SH-SY5Y (cell line): Measurements from ENCODE around the gene LOC128125822.

ENCODE experiments used
- GATA2 ChIP-seq: IDR thresholded peaks from 2 replicates; pipeline ENCODE4 v1.6.1; 2011; ENCODE audit warnings: mild to moderate bottlenecking, low read depth, low read length
- GATA3 ChIP-seq: IDR thresholded peaks from 2 replicates; pipeline ENCODE4 v1.6.1; 2011; ENCODE audit warnings: low read depth, mild to moderate bottlenecking, low read length, moderate library complexity

Gene LOC128125822

GRCh38 chr6:63573076-63573898 lies 1.0 kb downstream of the LOC128125822 start:
- no peak for TF ChIP-seq GATA2
- TF ChIP-seq GATA3: no peak

DNA sequence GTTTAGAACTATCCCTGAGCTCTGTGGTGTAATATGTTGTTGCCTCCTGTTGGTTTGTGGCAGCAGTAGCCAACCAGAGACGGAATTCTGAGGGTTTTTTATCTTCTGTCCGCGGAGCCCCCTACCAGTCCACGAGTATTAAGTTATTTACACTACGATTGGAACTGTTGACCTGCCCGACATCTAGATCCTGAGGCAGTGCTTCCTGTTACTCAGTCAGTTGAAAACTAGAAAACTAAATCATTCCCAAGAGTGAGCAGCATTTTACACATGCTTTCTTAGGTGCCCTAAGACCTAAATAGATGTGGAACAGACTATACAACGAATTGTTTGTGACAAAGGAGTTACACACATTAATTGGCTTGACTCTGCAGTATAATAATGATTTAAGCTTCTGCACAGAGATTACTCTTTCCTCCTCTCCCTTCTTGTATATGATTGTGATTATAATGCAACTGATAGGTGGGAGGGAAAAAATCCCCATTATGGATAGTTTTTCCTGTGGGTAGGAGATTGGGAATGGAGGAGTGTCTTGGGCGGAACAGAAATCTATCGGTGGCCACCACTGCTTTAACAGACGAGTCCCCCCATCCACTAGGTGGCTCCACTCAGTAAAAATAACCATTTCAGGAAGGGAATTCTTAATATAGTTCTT lies 1.7 kb downstream of the LOC128125822 start:
- no peak for TF ChIP-seq GATA3
- TF ChIP-seq GATA2: no peak

- TF ChIP-seq GATA3 (no peak), GATA2 (no peak)
These were observed 2.2 kb downstream of the LOC128125822 start for GRCh38 chr6:63574554-63574900.

GRCh38 chr6:63576147-63576772 lies 4.0 kb downstream of the LOC128125822 start:
- TF ChIP-seq GATA2 (no peak), GATA3 (no peak)

DNA sequence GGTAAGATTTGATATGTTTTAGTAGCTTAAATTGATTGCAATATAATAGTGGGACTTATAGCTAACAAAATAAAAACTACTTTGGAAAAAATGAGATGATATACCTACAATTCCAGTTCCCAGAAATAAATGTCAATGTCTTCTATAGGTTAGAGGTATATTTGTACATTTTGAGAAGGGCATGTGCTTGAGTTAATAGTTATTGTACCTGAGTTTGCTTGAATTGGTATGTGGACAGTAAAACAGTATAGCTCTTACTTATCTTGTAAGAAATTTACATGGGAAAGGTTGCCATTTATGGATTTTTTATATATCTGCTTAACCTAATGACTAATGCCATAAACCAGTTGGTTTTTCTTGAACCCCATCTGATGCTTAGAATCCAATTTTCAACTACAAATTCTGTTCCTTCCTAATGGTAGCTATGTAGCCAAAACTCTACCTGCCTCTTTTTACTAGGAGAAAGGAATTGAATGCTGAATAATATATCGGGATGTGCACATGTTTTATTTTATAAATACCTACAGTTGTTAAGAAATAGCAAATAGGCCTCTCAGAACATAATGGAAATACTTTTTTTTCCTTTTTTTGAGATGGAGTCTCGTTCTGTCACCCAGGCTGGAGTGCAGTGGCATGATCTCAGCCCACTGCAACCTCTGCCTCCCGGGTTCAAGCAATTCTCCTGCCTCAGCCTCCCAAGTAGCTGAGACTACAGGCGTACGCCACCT lies 4.9 kb downstream of the LOC128125822 start:
- TF ChIP-seq GATA2: no peak
- TF ChIP-seq GATA3: no peak

- TF ChIP-seq GATA2: no peak
These were observed 6.5 kb downstream of the LOC128125822 start for GRCh38 chr6:63578757-63579156.

GRCh38 chr6:63579937-63580703 lies 7.8 kb downstream of the LOC128125822 start:
- TF ChIP-seq GATA3 (no peak), GATA2 (no peak)

DNA sequence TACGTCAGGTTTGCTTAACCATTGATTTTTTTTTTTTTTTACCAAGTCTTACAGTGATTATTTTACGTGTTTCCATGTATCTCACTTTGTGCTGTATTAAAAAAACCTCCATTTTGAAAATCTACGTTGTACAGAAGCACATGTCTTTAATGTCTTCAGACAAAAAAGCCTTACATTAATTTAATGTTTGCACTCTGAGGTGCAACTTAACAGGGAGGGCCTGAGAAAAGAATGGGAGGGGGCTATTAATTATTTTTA lies 8.4 kb downstream of the LOC128125822 start:
- no peak for TF ChIP-seq GATA2
- no peak for TF ChIP-seq GATA3

DNA sequence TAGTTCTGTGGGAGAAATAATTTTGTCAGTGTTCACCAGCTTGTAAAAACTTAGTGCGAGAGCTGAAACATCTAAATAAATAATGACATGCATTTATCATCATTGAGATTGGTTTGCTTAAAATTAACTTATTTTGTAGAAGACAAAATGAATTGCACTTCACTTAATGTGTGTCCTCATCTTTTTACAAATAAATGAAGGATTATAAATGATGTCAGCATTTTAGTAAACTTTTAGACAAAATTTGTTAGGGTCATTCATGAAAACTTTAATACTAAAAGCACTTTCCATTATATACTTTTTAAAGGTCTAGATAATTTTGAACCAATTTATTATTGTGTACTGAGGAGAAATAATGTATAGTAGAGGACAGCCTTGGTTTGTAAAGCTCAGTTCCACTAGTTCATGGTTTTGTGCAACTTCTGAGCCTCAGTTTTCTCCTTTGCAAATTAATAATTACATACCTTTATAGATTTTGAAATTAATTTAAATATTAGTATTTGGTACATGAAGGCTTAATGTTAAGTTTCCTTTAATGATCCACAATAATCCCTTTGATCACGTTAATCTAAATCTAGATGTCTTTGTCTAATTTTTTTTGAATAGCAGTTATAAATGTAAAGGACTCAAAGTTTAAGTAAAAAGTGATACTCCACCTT lies 9.2 kb downstream of the LOC128125822 start:
- no peak for TF ChIP-seq GATA3
- no peak for TF ChIP-seq GATA2

DNA sequence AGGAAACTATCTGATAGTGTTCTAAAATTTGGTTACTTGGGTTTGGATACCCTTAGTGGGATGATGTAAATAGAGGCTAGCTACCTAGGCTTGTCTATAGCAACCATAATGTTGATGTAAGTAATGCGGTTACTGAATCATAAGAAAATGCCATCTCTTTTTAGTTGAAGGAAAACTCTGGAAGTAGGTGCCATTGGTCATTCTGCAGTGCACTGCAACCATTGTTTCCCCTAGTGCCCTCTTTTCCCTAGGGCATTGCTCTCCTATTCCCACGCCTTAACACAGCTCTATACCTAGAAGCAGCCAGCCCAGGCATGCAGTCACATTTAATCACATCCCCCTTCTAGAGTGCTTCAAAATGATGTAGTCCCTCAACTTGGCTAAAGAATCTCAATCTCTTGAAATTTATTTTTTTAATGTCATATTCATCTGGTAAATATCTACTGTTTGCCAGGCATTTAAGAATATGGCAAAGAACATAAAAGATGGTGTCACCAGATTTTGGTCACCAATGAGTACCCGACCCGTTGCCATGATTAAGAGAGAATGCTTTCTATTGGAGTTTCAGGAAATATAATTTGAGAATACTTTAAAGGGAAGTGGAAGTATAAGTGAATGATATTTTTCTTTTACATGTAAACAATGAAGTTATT lies 10.4 kb downstream of the LOC128125822 start:
- TF ChIP-seq GATA3 (no peak), GATA2 (no peak)

GRCh38 chr6:63584125-63584514 lies 11.8 kb downstream of the LOC128125822 start:
- TF ChIP-seq GATA2 (no peak), GATA3 (no peak)

DNA sequence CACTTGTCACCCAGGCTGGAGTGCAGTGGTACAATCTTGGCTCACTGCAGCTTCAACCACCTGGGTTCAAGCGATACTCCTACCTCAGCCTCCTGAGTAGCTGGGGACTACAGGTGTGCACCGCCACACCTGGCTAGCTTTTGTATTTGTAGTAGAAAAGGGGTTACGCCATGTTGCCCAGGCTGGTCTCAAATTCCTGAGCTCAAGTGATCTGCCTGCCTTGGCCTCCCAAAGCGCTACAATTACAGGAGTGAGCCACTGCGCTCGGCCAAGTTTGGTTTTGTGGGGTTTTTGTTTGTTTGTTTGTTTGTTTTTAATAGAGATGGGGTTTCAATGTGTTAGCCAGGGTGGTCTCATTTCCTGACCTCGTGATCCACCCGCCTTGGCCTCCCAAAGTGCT lies 12.3 kb downstream of the LOC128125822 start:
- no peak for TF ChIP-seq GATA2

DNA sequence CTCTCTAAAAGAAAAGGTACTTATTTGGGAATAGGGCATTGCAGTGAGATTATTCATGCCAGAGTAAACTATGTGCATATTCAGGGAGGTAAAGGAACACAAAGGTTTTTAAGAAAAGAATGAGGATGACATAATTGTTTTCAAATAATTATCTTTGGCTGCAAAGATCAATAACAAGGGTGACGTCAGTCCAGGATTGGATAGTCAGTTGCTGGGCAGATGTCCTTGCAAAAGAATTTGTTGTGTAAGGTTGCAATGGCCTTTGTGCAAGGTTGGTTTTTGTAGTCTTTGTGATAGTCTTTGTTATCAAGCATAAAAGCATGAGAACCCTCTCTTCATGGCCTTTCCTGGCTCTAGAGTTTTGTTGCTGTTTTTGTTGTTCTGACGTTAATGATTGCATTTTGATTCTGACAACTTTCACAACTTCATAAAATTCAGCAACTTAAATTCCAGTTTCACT lies 17.7 kb downstream of the LOC128125822 start:
- no peak for TF ChIP-seq GATA2
- TF ChIP-seq GATA3: no peak
